ENCODE results near the gene ADAM30. TPM values are rescaled to one million over a fixed set of nuclear protein-coding genes. Genes with fewer than 3 reads are reported as not detected.

ADAM30 gene
- total RNA-seq, 1 donor from 2014 or later: not detected

DNA sequence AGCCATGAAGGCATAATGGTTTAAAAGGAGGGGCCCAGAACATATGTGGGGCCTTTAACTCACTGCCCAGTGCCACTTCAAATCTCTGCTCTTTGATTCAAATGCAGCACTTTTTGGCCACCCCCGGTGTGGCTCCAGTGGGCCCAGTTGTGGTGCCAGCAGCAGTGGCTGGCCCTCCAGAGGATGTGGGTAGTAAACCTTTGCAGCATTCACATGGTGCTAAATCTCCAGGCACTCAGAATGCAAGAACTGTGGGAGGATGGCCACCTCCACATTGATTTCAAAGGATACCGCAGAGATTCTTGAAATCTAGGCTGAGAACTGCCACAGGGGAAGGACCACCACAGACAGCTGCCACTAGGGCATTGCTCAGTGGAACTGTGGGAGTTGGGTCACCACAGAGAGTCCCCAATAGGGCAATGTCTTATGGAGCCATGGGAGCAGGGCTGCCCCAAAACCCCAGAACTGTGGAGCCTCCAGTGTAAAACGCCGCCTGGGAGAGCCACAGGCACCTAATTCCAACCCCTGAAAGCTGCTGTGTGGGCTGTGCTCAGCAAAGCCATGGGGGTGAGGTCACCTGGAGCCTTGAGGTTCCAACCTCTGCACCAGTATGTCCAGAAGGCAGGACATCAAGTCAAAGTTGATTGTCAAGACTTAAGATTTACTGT, 6.6 kb upstream of the ADAM30 start:
- Mint-ChIP-seq H3K27me3 (ENCODE audit: low read depth) (no peaks in the 10 kb centered on the region), H3K36me3 (ENCODE audit: low read depth) (peaks cover 11% of the 10 kb centered on the region), H3K27ac (ENCODE audit: unreplicated experiment) (no peak overlapping the region), H3K4me3 (ENCODE audit: unreplicated experiment) (no peak overlapping the region), H3K4me1 (ENCODE audit: low read depth) (peaks cover 5% of the 10 kb centered on the region), H3K9me3 (ENCODE audit: low read depth) (peaks cover 15% of the 10 kb centered on the region)
- TF ChIP-seq, protein P1, sequence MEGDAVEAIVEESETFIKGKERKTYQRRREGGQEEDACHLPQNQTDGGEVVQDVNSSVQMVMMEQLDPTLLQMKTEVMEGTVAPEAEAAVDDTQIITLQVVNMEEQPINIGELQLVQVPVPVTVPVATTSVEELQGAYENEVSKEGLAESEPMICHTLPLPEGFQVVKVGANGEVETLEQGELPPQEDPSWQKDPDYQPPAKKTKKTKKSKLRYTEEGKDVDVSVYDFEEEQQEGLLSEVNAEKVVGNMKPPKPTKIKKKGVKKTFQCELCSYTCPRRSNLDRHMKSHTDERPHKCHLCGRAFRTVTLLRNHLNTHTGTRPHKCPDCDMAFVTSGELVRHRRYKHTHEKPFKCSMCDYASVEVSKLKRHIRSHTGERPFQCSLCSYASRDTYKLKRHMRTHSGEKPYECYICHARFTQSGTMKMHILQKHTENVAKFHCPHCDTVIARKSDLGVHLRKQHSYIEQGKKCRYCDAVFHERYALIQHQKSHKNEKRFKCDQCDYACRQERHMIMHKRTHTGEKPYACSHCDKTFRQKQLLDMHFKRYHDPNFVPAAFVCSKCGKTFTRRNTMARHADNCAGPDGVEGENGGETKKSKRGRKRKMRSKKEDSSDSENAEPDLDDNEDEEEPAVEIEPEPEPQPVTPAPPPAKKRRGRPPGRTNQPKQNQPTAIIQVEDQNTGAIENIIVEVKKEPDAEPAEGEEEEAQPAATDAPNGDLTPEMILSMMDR (IDR thresholded peaks at IDR 0.05): no peak
- no peak for DNase-seq (ENCODE audit: low spot score)

DNA sequence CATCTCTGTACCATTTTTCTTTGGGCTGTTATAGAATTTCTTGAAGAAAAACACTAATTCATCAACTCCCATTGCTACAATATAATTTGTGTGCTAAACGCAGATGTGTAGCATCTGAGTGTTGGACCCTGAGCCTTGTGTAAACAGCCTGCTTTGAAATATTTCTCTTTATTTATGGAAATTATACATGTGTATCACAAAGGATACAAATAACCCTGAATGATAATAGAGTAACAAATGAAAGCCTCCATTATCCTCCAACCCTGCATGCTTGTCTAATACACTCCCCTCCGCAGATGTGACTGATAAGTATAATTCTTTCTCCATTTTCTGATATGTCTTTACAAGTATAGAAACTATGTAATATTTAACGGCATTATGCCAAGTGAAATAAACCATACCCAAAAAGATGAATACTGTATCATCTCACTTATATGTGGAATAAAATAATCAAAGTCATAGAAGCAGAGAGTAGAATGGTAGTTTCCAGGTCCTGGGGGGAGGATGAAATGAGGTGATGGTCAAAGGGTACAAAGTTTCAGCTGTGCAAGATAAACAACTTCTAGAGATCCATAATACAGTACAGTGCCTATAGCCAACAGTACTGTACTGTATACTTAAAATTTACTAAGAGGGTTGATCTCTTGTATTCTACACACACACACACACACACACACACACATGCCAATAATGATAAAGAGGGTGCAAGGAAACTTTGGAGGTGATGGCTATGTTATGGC, 2.8 kb upstream of the ADAM30 start:
- Mint-ChIP-seq H3K9me3 (ENCODE audit: low read depth) (no peaks in the 10 kb centered on the region), H3K36me3 (ENCODE audit: low read depth) (no peaks in the 10 kb centered on the region), H3K27me3 (ENCODE audit: low read depth) (no peaks in the 10 kb centered on the region), H3K4me3 (ENCODE audit: unreplicated experiment) (no peak overlapping the region), H3K27ac (ENCODE audit: unreplicated experiment) (no peak overlapping the region), H3K4me1 (ENCODE audit: low read depth) (peaks cover 5% of the 10 kb centered on the region)
- DNase-seq (ENCODE audit: low spot score): no peak
- TF ChIP-seq, protein P1 (IDR thresholded peaks at IDR 0.05): no peak

DNA sequence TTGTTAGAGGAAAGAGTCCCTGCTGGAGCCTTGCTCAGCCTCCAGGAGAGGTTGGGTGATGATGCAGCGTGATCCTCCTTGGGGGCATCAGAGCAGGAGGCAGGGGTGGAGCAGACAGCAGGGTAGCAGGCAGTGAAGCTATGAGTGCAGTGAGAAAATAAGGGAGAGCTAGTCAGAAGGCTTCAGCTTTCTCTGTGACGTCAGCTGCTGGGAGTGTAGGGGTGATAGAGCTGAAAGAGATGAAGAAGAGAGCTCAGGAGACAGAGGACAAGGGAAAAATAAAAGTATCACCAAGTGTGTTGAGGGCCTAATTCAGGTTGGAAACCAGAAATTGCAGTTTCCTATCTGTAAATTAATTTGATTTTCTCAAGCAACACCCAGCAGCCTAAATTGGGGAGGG, 2.2 kb upstream of the ADAM30 start:
- no peak overlapping the region for H3K4me3 Mint-ChIP-seq (ENCODE audit: unreplicated experiment)
- peaks cover 2% of the 10 kb centered on the region for H3K4me1 Mint-ChIP-seq (ENCODE audit: low read depth)
- H3K9me3 Mint-ChIP-seq (ENCODE audit: low read depth): no peaks in the 10 kb centered on the region
- no peak overlapping the region for H3K27ac Mint-ChIP-seq (ENCODE audit: unreplicated experiment)
- TF ChIP-seq, protein P1 (IDR thresholded peaks at IDR 0.05): no peak
- no peaks in the 10 kb centered on the region for H3K27me3 Mint-ChIP-seq (ENCODE audit: low read depth)
- H3K36me3 Mint-ChIP-seq (ENCODE audit: low read depth): no peaks in the 10 kb centered on the region
- DNase-seq (ENCODE audit: low spot score): no peak

DNA sequence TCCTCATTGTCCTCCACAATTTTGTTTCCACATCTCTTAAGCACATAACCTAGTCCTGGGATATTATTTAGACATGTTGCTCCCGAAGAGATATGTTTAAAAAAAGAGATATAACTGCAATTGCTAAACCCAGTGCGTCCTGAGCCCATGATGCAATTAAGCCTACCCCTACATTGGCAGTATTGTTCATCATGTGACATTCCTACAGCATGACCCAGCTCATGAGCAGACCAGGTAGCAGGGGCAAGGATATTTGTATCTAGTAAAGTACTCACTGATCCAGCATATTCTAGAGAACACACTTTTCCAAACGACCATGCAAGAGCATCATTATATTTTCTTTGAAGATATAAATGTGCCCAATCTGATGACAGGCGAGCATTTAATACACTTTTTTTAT, 1.2 kb downstream of the ADAM30 start:
- TF ChIP-seq, protein P1 (IDR thresholded peaks at IDR 0.05): no peak
- Mint-ChIP-seq H3K27me3 (ENCODE audit: low read depth) (no peaks in the 10 kb centered on the region), H3K27ac (ENCODE audit: unreplicated experiment) (no peak overlapping the region), H3K36me3 (ENCODE audit: low read depth) (no peaks in the 10 kb centered on the region), H3K4me3 (ENCODE audit: unreplicated experiment) (no peak overlapping the region), H3K9me3 (ENCODE audit: low read depth) (no peaks in the 10 kb centered on the region), H3K4me1 (ENCODE audit: low read depth) (no peaks in the 10 kb centered on the region)
- no peak for DNase-seq (ENCODE audit: low spot score)

DNA sequence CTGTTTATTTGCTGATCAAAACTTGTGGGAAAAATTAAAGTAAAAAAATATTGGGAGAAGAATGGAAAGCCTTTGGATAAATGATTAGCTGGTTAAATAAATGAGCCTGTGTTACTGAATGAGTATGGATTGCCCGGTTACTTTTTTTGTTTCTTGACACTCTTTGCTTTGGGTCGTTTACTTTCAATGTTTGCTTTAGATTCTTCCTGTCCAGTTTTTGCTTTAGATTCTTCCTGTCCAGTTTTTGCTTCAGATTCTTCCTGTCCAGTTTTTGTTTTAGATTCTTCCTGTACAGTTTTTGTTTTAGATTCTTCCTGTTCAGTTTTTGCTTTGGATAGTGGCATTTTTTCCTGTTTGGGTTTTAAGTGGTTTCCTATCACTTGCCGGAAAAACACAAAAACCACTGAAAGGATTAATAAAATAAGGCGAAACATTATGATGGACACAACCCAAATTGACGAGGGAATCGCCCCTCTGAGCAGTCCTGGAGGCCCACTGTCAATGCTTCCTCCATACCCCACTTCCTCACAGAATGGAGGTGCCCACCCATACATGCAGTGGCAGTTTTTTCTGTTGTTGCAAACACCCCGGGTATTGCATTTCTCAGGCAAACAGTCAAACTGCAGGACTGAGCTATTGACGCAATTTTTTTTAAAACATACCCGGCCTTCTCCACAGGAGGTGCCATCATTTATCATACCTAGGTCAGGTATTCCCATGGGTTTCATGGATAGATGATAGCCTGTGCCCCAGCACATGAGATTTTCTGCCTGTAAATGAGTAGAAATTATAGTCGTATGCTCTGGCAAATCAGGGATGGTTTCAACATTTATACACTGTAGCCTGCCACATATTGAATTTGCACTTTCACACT, 2.3 kb downstream of the ADAM30 start:
- TF ChIP-seq, protein P1 (IDR thresholded peaks at IDR 0.05): no peak
- peaks cover 3% of the 10 kb centered on the region for H3K9me3 Mint-ChIP-seq (ENCODE audit: low read depth)
- H3K27me3 Mint-ChIP-seq (ENCODE audit: low read depth): no peaks in the 10 kb centered on the region
- H3K27ac Mint-ChIP-seq (ENCODE audit: unreplicated experiment): no peak overlapping the region
- no peak overlapping the region for H3K4me3 Mint-ChIP-seq (ENCODE audit: unreplicated experiment)
- H3K36me3 Mint-ChIP-seq (ENCODE audit: low read depth): peaks cover under 1% of the 10 kb centered on the region
- H3K4me1 Mint-ChIP-seq (ENCODE audit: low read depth): no peaks in the 10 kb centered on the region
- no peak for DNase-seq (ENCODE audit: low spot score)
